ENCODE data around the gene MLN. TPM values are rescaled to one million over a fixed set of nuclear protein-coding genes. Genes with fewer than 3 reads are reported as not detected.

Gene MLN
- total RNA-seq, 1 donor from 2014 or later, result not detected

GRCh38 chr6:33776186-33776585, 27.6 kb downstream of the MLN start:
- Histone ChIP-seq H3K9me3 (replicated peaks) (no peaks in the 10 kb centered on the region), H3K4me3 (no peak overlapping the region), H3K36me3 (peaks cover 89% of the 10 kb centered on the region), H3K27me3 (ENCODE audit: low read depth) (no peaks in the 10 kb centered on the region), H3K4me1 (peaks cover 32% of the 10 kb centered on the region), H3K27ac (replicated peaks) (no peak overlapping the region)
- no peak for DNase-seq
- TF ChIP-seq, protein P1, sequence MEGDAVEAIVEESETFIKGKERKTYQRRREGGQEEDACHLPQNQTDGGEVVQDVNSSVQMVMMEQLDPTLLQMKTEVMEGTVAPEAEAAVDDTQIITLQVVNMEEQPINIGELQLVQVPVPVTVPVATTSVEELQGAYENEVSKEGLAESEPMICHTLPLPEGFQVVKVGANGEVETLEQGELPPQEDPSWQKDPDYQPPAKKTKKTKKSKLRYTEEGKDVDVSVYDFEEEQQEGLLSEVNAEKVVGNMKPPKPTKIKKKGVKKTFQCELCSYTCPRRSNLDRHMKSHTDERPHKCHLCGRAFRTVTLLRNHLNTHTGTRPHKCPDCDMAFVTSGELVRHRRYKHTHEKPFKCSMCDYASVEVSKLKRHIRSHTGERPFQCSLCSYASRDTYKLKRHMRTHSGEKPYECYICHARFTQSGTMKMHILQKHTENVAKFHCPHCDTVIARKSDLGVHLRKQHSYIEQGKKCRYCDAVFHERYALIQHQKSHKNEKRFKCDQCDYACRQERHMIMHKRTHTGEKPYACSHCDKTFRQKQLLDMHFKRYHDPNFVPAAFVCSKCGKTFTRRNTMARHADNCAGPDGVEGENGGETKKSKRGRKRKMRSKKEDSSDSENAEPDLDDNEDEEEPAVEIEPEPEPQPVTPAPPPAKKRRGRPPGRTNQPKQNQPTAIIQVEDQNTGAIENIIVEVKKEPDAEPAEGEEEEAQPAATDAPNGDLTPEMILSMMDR (IDR thresholded peaks at IDR 0.05; ENCODE audit: borderline replicate concordance), result no peak
- intact Hi-C loops (cut with micrococcal nuclease), result no loop called here

DNA sequence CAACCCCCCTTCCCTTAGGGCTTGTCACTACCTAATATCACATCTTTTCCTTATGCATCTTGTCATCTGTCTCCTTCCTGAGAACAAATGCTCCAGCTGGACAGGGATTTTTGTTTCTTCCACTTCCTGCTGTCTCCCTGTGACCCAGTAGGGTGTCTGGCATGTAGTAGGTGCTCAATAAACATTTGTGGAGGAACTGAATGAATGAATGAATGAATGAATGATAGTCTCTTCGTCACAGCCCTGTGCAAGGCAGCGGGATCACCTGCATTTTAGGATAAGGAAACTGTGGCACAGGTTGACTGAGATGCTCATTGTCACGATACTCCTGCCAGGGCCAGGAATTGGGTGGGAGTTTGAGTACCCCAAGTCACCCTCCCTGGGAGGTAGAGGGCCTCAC, 29.0 kb downstream of the MLN start:
- peaks cover 76% of the 10 kb centered on the region for H3K36me3 ChIP-seq
- no peaks in the 10 kb centered on the region for H3K9me3 ChIP-seq (replicated peaks)
- intact Hi-C loops (cut with micrococcal nuclease), result no loop called here
- no peak overlapping the region for H3K27ac ChIP-seq (replicated peaks)
- H3K4me1 ChIP-seq, result peaks cover 34% of the 10 kb centered on the region
- peaks cover 3% of the 10 kb centered on the region for H3K27me3 ChIP-seq (ENCODE audit: low read depth)
- DNase-seq, result no peak
- no peak overlapping the region for H3K4me3 ChIP-seq
- TF ChIP-seq, protein P1 (IDR thresholded peaks at IDR 0.05; ENCODE audit: borderline replicate concordance), result no peak

GRCh38 chr6:33772902-33773472, 30.8 kb downstream of the MLN start:
- intact Hi-C loops (cut with micrococcal nuclease), result no loop called here
- Histone ChIP-seq H3K27ac (replicated peaks) (no peak overlapping the region), H3K36me3 (peaks cover 58% of the 10 kb centered on the region), H3K4me1 (peaks cover 38% of the 10 kb centered on the region), H3K27me3 (ENCODE audit: low read depth) (peaks cover 12% of the 10 kb centered on the region), H3K4me3 (no peak overlapping the region), H3K9me3 (replicated peaks) (no peaks in the 10 kb centered on the region)
- no peak for DNase-seq
- TF ChIP-seq, protein P1 (IDR thresholded peaks at IDR 0.05; ENCODE audit: borderline replicate concordance), result no peak

GRCh38 chr6:33772082-33772830, 31.5 kb downstream of the MLN start:
- TF ChIP-seq, protein P1 (IDR thresholded peaks at IDR 0.05; ENCODE audit: borderline replicate concordance), result no peak
- Histone ChIP-seq H3K9me3 (replicated peaks) (no peaks in the 10 kb centered on the region), H3K36me3 (peaks cover 50% of the 10 kb centered on the region), H3K27ac (replicated peaks) (peak overlapping the region; percentile 34), H3K4me1 (peaks cover 38% of the 10 kb centered on the region), H3K4me3 (no peak overlapping the region), H3K27me3 (ENCODE audit: low read depth) (peaks cover 12% of the 10 kb centered on the region)
- no peak for DNase-seq
- intact Hi-C loops (cut with micrococcal nuclease), result no loop called here

DNA sequence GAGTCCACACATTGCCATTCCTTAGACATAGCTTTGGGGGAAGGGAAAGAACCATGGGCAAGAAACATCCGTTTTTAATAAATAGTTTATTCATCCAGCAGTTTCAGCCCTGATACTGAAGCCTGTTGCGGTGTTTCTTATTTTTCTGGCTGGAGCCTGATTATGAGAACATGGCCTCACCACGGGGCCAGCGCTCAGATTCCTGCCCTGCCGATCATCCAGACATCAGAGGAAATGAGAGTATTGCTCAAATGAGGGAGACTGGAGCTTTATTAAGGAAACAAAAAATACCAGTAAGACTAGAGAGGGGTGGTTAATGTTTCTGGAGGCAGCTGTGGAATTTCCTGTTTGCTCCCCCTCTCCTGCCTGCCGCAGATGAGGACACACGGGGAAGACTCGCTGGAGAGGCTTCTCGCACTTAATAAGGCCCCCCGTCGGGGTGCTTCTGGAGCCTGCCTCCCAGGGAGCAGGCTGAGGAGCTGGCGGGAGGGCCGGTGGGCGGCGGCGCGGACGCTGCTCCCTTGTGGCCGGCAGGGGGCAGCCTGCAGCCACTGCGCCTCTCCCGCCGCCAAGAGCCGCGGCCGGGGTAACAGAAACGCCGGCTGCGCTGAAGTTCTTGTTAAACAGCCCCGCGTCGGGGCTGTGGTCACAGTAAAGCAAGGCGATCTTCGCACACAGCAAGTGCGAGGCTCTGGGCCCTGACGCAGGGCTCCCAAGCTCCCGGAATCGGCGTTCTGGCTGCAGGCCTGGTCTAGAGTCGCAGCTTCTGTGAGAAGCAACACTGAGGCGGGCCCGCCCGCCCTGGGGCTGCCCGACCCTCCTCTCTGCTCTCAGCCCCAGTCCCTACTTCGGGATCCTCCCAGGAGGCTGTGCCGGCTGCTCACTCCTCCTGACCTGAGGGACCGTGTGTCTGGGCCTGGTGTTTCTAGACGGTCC, 32.4 kb downstream of the MLN start:
- peak; percentile 62 for DNase-seq
- H3K27me3 ChIP-seq (ENCODE audit: low read depth), result peaks cover 12% of the 10 kb centered on the region
- H3K4me3 ChIP-seq, result peak overlapping the region; percentile 13
- H3K36me3 ChIP-seq, result peaks cover 42% of the 10 kb centered on the region
- no peaks in the 10 kb centered on the region for H3K9me3 ChIP-seq (replicated peaks)
- peak overlapping the region; percentile 34 for H3K27ac ChIP-seq (replicated peaks)
- peaks cover 38% of the 10 kb centered on the region for H3K4me1 ChIP-seq
- TF ChIP-seq, protein P1 (IDR thresholded peaks at IDR 0.05; ENCODE audit: borderline replicate concordance), result peak; percentile 99
- intact Hi-C loops (cut with micrococcal nuclease), result no loop called here
